OCI-LY3 (cell line): Measurements from ENCODE around the gene BMS1.

Experiments used
- EZH2phosphoT487 ChIP-seq: fragments of 200-600 bp; shearing (Covaris generic); IDR thresholded peaks from 2 replicates; pipeline ENCODE4 v1.6.1; 2018; ENCODE audit warnings: antibody characterized with exemption, mixed run types, low read depth
- TF ChIP-seq, protein P1 (sequence below): fragments of 200-600, 300-600 bp; sonication (generic); IDR thresholded peaks from 2 replicates; pipeline ENCODE4 v1.5.1; 2014; ENCODE audit warnings: antibody characterized with exemption, low read length, low read depth

DNA sequence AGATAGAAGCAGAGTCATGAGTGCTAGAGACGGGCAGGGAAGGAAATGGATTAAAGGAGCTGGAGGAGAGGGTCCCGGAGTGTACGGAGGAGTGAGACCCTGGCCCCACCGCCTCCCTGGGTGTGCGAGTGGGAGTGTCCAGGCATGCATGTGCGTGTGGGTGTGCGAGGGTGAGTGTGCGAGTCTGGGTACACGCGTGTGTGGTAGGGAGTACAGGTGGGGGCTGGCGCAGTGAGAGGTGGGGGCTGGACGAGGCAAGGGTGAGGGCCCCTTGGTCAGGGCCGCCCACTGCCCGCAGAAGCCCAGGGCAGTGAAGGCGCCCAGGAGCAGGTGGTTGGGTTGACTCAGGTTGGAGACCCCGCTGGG is 97.6 kb downstream of the BMS1 start:
- TF ChIP-seq, protein P1, sequence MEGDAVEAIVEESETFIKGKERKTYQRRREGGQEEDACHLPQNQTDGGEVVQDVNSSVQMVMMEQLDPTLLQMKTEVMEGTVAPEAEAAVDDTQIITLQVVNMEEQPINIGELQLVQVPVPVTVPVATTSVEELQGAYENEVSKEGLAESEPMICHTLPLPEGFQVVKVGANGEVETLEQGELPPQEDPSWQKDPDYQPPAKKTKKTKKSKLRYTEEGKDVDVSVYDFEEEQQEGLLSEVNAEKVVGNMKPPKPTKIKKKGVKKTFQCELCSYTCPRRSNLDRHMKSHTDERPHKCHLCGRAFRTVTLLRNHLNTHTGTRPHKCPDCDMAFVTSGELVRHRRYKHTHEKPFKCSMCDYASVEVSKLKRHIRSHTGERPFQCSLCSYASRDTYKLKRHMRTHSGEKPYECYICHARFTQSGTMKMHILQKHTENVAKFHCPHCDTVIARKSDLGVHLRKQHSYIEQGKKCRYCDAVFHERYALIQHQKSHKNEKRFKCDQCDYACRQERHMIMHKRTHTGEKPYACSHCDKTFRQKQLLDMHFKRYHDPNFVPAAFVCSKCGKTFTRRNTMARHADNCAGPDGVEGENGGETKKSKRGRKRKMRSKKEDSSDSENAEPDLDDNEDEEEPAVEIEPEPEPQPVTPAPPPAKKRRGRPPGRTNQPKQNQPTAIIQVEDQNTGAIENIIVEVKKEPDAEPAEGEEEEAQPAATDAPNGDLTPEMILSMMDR: no peak
- TF ChIP-seq EZH2phosphoT487: no peak
